Osteocyte (in vitro differentiated cells): ENCODE measurements around the gene TENM4. TPM values are rescaled to one million over a fixed set of nuclear protein-coding genes. Genes with fewer than 3 reads are reported as not detected.

Experiments used
- DNase-seq: peaks from one replicate; pipeline ENCODE4 v3.0.0; 2021; ENCODE audit warnings: mixed read lengths; ENCODE audit not compliant: unreplicated experiment; ENCODE audit errors: extremely low spot score
- H3K27ac Mint-ChIP-seq: one replicate; pipeline ENCODE4 v1.8.0; 2021; ENCODE audit warnings: mild to moderate bottlenecking, mixed read lengths; ENCODE audit not compliant: unreplicated experiment
- H3K27me3 Mint-ChIP-seq: one replicate; pipeline ENCODE4 v1.8.0; 2021; ENCODE audit warnings: mixed read lengths; ENCODE audit not compliant: unreplicated experiment
- H3K36me3 Mint-ChIP-seq: one replicate; pipeline ENCODE4 v1.8.0; 2021; ENCODE audit warnings: mixed read lengths; ENCODE audit not compliant: unreplicated experiment
- H3K4me1 Mint-ChIP-seq: one replicate; pipeline ENCODE4 v1.8.0; 2021; ENCODE audit warnings: mixed read lengths; ENCODE audit not compliant: unreplicated experiment
- H3K4me3 Mint-ChIP-seq: one replicate; pipeline ENCODE4 v1.8.0; 2021; ENCODE audit warnings: mild to moderate bottlenecking, moderate library complexity, mixed read lengths; ENCODE audit not compliant: unreplicated experiment
- H3K9me3 Mint-ChIP-seq: one replicate; pipeline ENCODE4 v1.8.0; 2021; ENCODE audit warnings: mixed read lengths; ENCODE audit not compliant: unreplicated experiment
- total RNA-seq: library from RNA; stranded (reverse); gene quantifications from 2 replicates; pipeline ENCODE4 v1.2.1, GENCODE V29; 2021
- TF ChIP-seq, protein P1 (sequence below): fragments of 200-600 bp; sonication (generic); IDR thresholded peaks from 2 replicates; pipeline ENCODE4 v1.5.0; 2021; ENCODE audit warnings: antibody characterized with exemption, mild to moderate bottlenecking, moderate library complexity

Gene TENM4
- total RNA-seq, 1 donor from 2014 or later, result 74.1 TPM

DNA sequence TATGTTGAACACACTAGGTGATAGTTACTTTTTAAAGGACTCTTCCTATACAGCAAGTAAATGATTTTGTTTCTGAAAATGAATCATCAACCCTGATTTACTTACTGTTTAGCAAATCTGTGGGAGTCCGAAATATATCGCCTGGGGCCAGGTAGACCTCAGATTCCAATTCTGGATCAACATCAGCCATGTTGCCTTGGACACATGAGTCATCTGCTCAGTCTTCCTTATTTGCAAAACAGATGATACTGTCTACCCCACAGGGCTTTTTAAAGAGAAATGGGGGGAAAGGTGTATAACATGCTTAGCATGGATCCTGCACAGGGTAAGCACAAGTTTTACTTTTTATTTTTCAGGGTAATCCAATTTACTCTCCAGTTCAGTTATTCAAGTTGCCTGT lies 324.2 kb downstream of the TENM4 start:
- peaks cover 32% of the 10 kb centered on the region for H3K4me1 Mint-ChIP-seq
- H3K27ac Mint-ChIP-seq, result no peak overlapping the region
- DNase-seq, result no peak
- H3K4me3 Mint-ChIP-seq, result no peak overlapping the region
- H3K9me3 Mint-ChIP-seq, result peaks cover 4% of the 10 kb centered on the region
- TF ChIP-seq, protein P1, sequence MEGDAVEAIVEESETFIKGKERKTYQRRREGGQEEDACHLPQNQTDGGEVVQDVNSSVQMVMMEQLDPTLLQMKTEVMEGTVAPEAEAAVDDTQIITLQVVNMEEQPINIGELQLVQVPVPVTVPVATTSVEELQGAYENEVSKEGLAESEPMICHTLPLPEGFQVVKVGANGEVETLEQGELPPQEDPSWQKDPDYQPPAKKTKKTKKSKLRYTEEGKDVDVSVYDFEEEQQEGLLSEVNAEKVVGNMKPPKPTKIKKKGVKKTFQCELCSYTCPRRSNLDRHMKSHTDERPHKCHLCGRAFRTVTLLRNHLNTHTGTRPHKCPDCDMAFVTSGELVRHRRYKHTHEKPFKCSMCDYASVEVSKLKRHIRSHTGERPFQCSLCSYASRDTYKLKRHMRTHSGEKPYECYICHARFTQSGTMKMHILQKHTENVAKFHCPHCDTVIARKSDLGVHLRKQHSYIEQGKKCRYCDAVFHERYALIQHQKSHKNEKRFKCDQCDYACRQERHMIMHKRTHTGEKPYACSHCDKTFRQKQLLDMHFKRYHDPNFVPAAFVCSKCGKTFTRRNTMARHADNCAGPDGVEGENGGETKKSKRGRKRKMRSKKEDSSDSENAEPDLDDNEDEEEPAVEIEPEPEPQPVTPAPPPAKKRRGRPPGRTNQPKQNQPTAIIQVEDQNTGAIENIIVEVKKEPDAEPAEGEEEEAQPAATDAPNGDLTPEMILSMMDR, result no peak
- H3K36me3 Mint-ChIP-seq, result no peaks in the 10 kb centered on the region
- no peaks in the 10 kb centered on the region for H3K27me3 Mint-ChIP-seq

DNA sequence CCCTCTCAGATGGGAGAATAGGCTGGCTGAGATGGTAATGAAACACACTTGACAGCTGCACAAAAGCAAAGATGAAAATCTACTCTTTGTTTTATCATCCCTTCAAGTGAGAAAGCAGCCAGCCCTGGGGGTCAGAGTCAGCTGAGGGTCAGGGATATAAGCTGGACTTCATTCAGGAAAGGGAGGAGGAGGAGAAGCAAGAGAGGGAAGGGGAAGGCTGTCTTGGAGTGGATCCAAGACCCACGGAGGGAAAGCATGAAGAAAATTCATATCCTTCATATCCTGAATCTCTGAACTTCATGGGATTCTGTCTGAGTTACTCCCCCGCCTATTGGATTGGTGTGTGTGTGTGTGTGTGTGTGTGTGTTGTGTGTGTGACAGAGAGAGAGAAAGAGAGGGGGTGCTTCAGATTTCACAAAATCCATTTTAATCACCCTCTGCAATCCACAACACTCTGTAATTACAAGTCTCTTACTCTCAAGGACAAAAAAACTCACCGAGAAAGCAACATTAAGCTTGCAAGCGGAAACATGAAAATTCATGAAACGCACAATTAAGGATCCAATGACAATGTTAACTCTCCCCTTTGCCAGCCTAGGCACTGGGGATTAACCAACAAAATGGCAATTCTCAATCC lies 327.7 kb downstream of the TENM4 start:
- Mint-ChIP-seq H3K36me3 (no peaks in the 10 kb centered on the region), H3K4me1 (peaks cover 26% of the 10 kb centered on the region), H3K27ac (peak overlapping the region; percentile 68), H3K9me3 (peaks cover 4% of the 10 kb centered on the region), H3K4me3 (no peak overlapping the region), H3K27me3 (no peaks in the 10 kb centered on the region)
- TF ChIP-seq, protein P1, result no peak
- DNase-seq, result no peak

DNA sequence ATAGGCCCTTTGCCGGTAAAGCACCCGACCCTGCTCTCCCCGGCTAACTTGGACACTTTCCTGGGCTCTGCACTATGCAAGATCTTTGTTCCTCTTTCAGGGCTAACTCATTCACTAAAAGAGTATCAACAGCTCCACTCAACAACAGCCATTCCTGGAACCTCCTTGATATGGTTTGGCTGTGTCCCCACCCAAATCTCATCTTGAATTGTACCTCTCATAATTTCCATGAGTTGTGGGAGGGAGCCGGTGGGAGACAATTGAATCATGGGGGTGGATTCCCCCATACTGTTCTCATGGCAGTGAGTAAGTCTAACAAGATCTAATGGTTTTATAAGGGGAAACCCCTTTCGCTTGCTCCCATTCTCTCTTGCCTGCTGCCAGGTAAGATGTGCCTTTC lies 330.0 kb downstream of the TENM4 start:
- Mint-ChIP-seq H3K27me3 (no peaks in the 10 kb centered on the region), H3K9me3 (peaks cover 4% of the 10 kb centered on the region), H3K4me3 (no peak overlapping the region), H3K4me1 (peaks cover 16% of the 10 kb centered on the region), H3K27ac (no peak overlapping the region), H3K36me3 (peaks cover 2% of the 10 kb centered on the region)
- DNase-seq, result no peak
- TF ChIP-seq, protein P1, result no peak

DNA sequence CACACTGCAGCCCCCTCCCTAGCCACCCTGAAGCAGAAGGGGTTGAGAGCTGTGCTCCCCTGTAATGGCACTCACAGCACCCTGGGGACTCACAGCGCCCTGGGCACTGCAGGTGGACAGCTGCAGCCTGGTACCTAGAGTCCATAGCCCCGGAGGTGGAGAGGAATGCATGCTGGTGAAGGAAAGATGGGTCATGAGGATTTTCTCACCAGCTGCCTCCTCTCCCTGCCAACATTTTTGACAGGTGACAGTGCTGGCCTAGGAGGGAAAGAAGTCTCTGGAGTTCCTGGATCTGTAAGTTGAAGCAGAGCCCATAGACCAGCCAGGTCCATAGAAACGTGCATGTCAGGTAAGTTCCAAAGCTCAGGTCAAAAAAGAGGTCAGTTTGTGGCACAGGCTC lies 330.5 kb downstream of the TENM4 start:
- Mint-ChIP-seq H3K36me3 (peaks cover 2% of the 10 kb centered on the region), H3K4me1 (peaks cover 16% of the 10 kb centered on the region), H3K9me3 (peaks cover 4% of the 10 kb centered on the region), H3K27ac (no peak overlapping the region), H3K4me3 (no peak overlapping the region), H3K27me3 (no peaks in the 10 kb centered on the region)
- TF ChIP-seq, protein P1, result no peak
- no peak for DNase-seq

DNA sequence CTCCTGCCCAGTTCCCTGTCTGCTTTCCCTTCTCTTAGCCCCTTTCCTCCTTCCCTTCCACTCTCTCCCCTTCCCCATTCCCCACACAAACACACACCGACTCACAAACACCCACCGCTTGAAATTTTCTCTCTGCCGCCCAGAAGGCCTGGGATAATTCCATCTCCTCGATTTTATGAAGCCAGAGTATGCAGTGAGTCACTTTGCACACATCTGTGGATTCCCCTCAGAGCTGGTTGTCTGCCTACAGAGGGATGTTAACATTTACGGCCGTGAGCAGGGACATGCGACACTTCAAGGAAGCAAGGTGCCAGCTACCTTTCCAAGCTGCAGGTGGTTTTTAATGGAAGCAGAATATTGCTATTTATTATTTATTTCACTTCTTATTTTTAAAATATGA lies 332.0 kb downstream of the TENM4 start:
- Mint-ChIP-seq H3K4me1 (peaks cover 14% of the 10 kb centered on the region), H3K36me3 (peaks cover 2% of the 10 kb centered on the region), H3K27ac (no peak overlapping the region), H3K27me3 (no peaks in the 10 kb centered on the region), H3K4me3 (no peak overlapping the region), H3K9me3 (no peaks in the 10 kb centered on the region)
- TF ChIP-seq, protein P1, result no peak
- no peak for DNase-seq
